ENCODE results near the gene MBD3L1. TPM values are rescaled to one million over a fixed set of nuclear protein-coding genes. Genes with fewer than 3 reads are reported as not detected.

The MBD3L1 gene
- total and polyA plus RNA-seq, 4 donors, result not detected

- WGBS, 2 donors, result 96 to 98% methylated on average over 10 of the region's 10 CpGs
- TF ChIP-seq CTCF (IDR thresholded peaks at IDR 0.05; ENCODE audit: control extremely low read depth, extremely low read depth), result no peak
- ATAC-seq (ENCODE audit: insufficient read depth, low FRiP score), result no peak
Measured at GRCh38 chr19:8811315-8812172, 20.6 kb upstream of the MBD3L1 start.

GRCh38 chr19:8814176-8814575 lies 18.0 kb upstream of the MBD3L1 start:
- H3K27ac ChIP-seq (ENCODE audit: low read depth in 1 of 2, low read length in 1 of 2), result no peak overlapping the region
- peaks cover 38 to 87% (median 80%) of the 10 kb centered on the region in 4 donors for H3K36me3 ChIP-seq (ENCODE audit: control insufficient read depth in 4 of 4, insufficient read depth in 4 of 4, low read length in 4 of 4)
- H3K4me1 ChIP-seq (ENCODE audit: control insufficient read depth in 5 of 5, insufficient read depth in 5 of 5, low read length in 5 of 5), result no peaks in the 10 kb centered on the region
- no peaks in the 10 kb centered on the region for H3K27me3 ChIP-seq (ENCODE audit: control insufficient read depth in 3 of 3, insufficient read depth in 3 of 3, low read length in 2 of 3)
- no peak for ATAC-seq (ENCODE audit: insufficient read depth, low FRiP score)
- H3K4me3 ChIP-seq, result no peak overlapping the region
- H3K9ac ChIP-seq (ENCODE audit: insufficient read depth in 1 of 2, low read length in 2 of 2), result no peak overlapping the region
- 92 to 95% methylated on average over 3 of the region's 3 CpGs for WGBS, 2 donors
- no peak for TF ChIP-seq CTCF (IDR thresholded peaks at IDR 0.05; ENCODE audit: control extremely low read depth, extremely low read depth)
- peaks cover 40 to 72% (median 63%) of the 10 kb centered on the region in 4 donors for H3K9me3 ChIP-seq (ENCODE audit: control insufficient read depth in 4 of 4, insufficient read depth in 3 of 4, low read length in 3 of 4)
- DNase-seq, result no peak

More at GRCh38 chr19:8811315-8812172, 20.6 kb upstream of the MBD3L1 start:
- H3K4me1 ChIP-seq (ENCODE audit: control insufficient read depth in 5 of 5, insufficient read depth in 5 of 5, low read length in 5 of 5), result no peaks in the 10 kb centered on the region
- DNase-seq, result peak in 1 of 3 donors; percentile 4
- H3K27ac ChIP-seq (ENCODE audit: low read depth in 1 of 2, low read length in 1 of 2), result no peak overlapping the region
- H3K27me3 ChIP-seq (ENCODE audit: control insufficient read depth in 3 of 3, insufficient read depth in 3 of 3, low read length in 2 of 3), result no peaks in the 10 kb centered on the region
- H3K4me3 ChIP-seq, result no peak overlapping the region
- peaks cover 47 to 88% (median 69%) of the 10 kb centered on the region in 4 donors for H3K9me3 ChIP-seq (ENCODE audit: control insufficient read depth in 4 of 4, insufficient read depth in 3 of 4, low read length in 3 of 4)
- no peak overlapping the region for H3K9ac ChIP-seq (ENCODE audit: insufficient read depth in 1 of 2, low read length in 2 of 2)
- peaks cover 42 to 90% (median 85%) of the 10 kb centered on the region in 4 donors for H3K36me3 ChIP-seq (ENCODE audit: control insufficient read depth in 4 of 4, insufficient read depth in 4 of 4, low read length in 4 of 4)

DNA sequence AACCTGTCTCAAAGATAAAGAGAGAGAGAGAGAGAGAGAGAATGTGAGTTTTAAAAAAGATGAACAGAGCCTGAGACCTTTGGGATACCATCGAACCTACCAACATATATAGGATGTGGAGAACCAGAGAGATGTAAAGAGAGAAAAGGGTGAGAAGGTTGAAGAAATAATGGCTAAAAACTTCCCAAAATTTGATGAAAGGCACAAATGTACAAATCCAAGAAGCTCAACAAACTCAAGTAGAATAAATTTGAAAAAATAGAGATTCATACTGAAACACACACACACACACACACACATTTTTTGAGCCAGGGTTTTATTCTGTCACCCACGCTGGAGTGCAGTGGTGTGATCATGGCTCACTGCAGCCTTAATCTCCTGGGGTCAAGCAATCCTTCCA lies 16.4 kb upstream of the MBD3L1 start:
- Histone ChIP-seq H3K4me1 (ENCODE audit: control insufficient read depth in 5 of 5, insufficient read depth in 5 of 5, low read length in 5 of 5) (no peaks in the 10 kb centered on the region), H3K27ac (ENCODE audit: low read depth in 1 of 2, low read length in 1 of 2) (no peak overlapping the region), H3K36me3 (ENCODE audit: control insufficient read depth in 4 of 4, insufficient read depth in 4 of 4, low read length in 4 of 4) (peaks cover 41 to 91% (median 83%) of the 10 kb centered on the region in 4 donors), H3K4me3 (no peak overlapping the region), H3K9ac (ENCODE audit: insufficient read depth in 1 of 2, low read length in 2 of 2) (no peak overlapping the region), H3K27me3 (ENCODE audit: control insufficient read depth in 3 of 3, insufficient read depth in 3 of 3, low read length in 2 of 3) (no peaks in the 10 kb centered on the region), H3K9me3 (ENCODE audit: control insufficient read depth in 4 of 4, insufficient read depth in 3 of 4, low read length in 3 of 4) (peaks cover 45 to 70% (median 51%) of the 10 kb centered on the region in 4 donors)
- TF ChIP-seq CTCF (IDR thresholded peaks at IDR 0.05; ENCODE audit: control extremely low read depth, extremely low read depth), result no peak
- ATAC-seq (ENCODE audit: insufficient read depth, low FRiP score), result no peak
- WGBS, 2 donors, result 94 to 97% methylated on average over 2 of the region's 2 CpGs
- no peak for DNase-seq

Measured in lung (tissue), 12 donors.